ENCODE measurements around the gene PLIN5. TPM values are rescaled to one million over a fixed set of nuclear protein-coding genes. Genes with fewer than 3 reads are reported as not detected.

The PLIN5 gene
- polyA plus RNA-seq, 1 donor from 2014 or later = 1.3 TPM

GRCh38 chr19:4504297-4504701 lies 30.7 kb downstream of the PLIN5 start:
- Histone ChIP-seq H3K9me3 (ENCODE audit: low read length) (no peaks in the 10 kb centered on the region), H3K79me2 (replicated peaks; ENCODE audit: insufficient read depth, low read length) (no peaks in the 10 kb centered on the region), H3F3A (ENCODE audit: insufficient read depth, low read length, poor library complexity, severe bottlenecking) (no peaks in the 10 kb centered on the region), H3K4me3 (ENCODE audit: low read length) (no peak overlapping the region), H3K4me2 (ENCODE audit: low read length) (no peak overlapping the region), H3K9me2 (ENCODE audit: insufficient read depth, low read length) (no peaks in the 10 kb centered on the region), H3K27ac (ENCODE audit: low read length) (no peak overlapping the region), H4K20me1 (ENCODE audit: insufficient read depth) (no peaks in the 10 kb centered on the region), H3K36me3 (ENCODE audit: insufficient read depth, low read length) (no peaks in the 10 kb centered on the region), H3K9ac (ENCODE audit: low read length) (no peak overlapping the region), H3K27me3 (ENCODE audit: insufficient read depth, low read depth, low read length) (no peaks in the 10 kb centered on the region), H2AFZ (ENCODE audit: low read depth, low read length) (no peak overlapping the region)
- no peak for TF ChIP-seq MXI1 (conservative IDR thresholded peaks at IDR 0.05; ENCODE audit: poor library complexity, severe bottlenecking)
- no peak for TF ChIP-seq CTCF (IDR thresholded peaks at IDR 0.05; ENCODE audit: poor library complexity, severe bottlenecking)
- TF ChIP-seq REST (IDR thresholded peaks at IDR 0.05; ENCODE audit: borderline replicate concordance) = no peak
- TF ChIP-seq TAF1 (IDR thresholded peaks at IDR 0.05; ENCODE audit: low read depth) = no peak
- TF ChIP-seq RAD21 (conservative IDR thresholded peaks at IDR 0.05) = no peak
- TF ChIP-seq EZH2 (IDR thresholded peaks at IDR 0.05; ENCODE audit: borderline replicate concordance, insufficient read depth, low read length, poor library complexity, severe bottlenecking) = no peak
- no peak for TF ChIP-seq SMC3 (conservative IDR thresholded peaks at IDR 0.05; ENCODE audit: poor library complexity)
- TF ChIP-seq POLR2AphosphoS5 (IDR thresholded peaks at IDR 0.05) = no peak
- no peak for TF ChIP-seq EP300 (conservative IDR thresholded peaks at IDR 0.05; ENCODE audit: poor library complexity, severe bottlenecking)

GRCh38 chr19:4503825-4504170 lies 31.2 kb downstream of the PLIN5 start:
- no peaks in the 10 kb centered on the region for H3K9me2 ChIP-seq (ENCODE audit: insufficient read depth, low read length)
- no peaks in the 10 kb centered on the region for H3K79me2 ChIP-seq (replicated peaks; ENCODE audit: insufficient read depth, low read length)
- H3K4me2 ChIP-seq (ENCODE audit: low read length) = no peak overlapping the region
- H3F3A ChIP-seq (ENCODE audit: insufficient read depth, low read length, poor library complexity, severe bottlenecking) = no peaks in the 10 kb centered on the region
- no peak overlapping the region for H3K4me3 ChIP-seq (ENCODE audit: low read length)
- no peak overlapping the region for H2AFZ ChIP-seq (ENCODE audit: low read depth, low read length)
- no peaks in the 10 kb centered on the region for H3K27me3 ChIP-seq (ENCODE audit: insufficient read depth, low read depth, low read length)
- TF ChIP-seq SMC3 (conservative IDR thresholded peaks at IDR 0.05; ENCODE audit: poor library complexity) (no peak), RAD21 (conservative IDR thresholded peaks at IDR 0.05) (no peak), REST (IDR thresholded peaks at IDR 0.05; ENCODE audit: borderline replicate concordance) (no peak)
- H3K27ac ChIP-seq (ENCODE audit: low read length) = no peak overlapping the region
- H3K36me3 ChIP-seq (ENCODE audit: insufficient read depth, low read length) = no peaks in the 10 kb centered on the region
- H3K9ac ChIP-seq (ENCODE audit: low read length) = no peak overlapping the region
- H3K9me3 ChIP-seq (ENCODE audit: low read length) = no peaks in the 10 kb centered on the region
- H4K20me1 ChIP-seq (ENCODE audit: insufficient read depth) = no peaks in the 10 kb centered on the region

Measured in neural cell (in vitro differentiated cells).